HepG2 (cell line): ENCODE data around the gene P4HB. TPM values are rescaled to one million over a fixed set of nuclear protein-coding genes. Genes with fewer than 3 reads are reported as not detected.
A peak's percentile ranks its signal among the peaks of the same experiment; 100 is the strongest.

Source experiments
- CCAR2 ChIP-seq: fragments of 200-400 bp; formaldehyde crosslinking; optimal IDR thresholded peaks from 2 replicates; pipeline ENCODE3; 2018; ENCODE audit warnings: low read depth, mild to moderate bottlenecking, low read length, moderate library complexity
- DR1 ChIP-seq: sonication (generic); formaldehyde crosslinking; IDR thresholded peaks from 2 replicates; pipeline ENCODE4 v1.8.0; 2021; ENCODE audit warnings: mild to moderate bottlenecking, missing genetic modification reagents, inconsistent platforms
- ERF ChIP-seq: IDR thresholded peaks from 2 replicates; pipeline ENCODE4 v1.6.1; 2018; ENCODE audit warnings: missing biosample characterization, missing genetic modification reagents
- GPBP1L1 ChIP-seq: sonication (generic); formaldehyde crosslinking; IDR thresholded peaks from 2 replicates; pipeline ENCODE4 v1.5.0; 2020; ENCODE audit warnings: mild to moderate bottlenecking, missing genetic modification reagents
- JARID2 ChIP-seq: sonication (generic); formaldehyde crosslinking; IDR thresholded peaks from 2 replicates; pipeline ENCODE4 v1.8.1; 2023; ENCODE audit warnings: missing genetic modification reagents, inconsistent platforms; ENCODE audit not compliant: insufficient replicate concordance
- KDM2A ChIP-seq: sonication (generic); formaldehyde crosslinking; IDR thresholded peaks from 2 replicates; pipeline ENCODE4 v1.4.0; 2020; ENCODE audit warnings: low read depth, missing genetic modification reagents, borderline replicate concordance
- LCORL ChIP-seq, 2 experiments: fragments of 450-650 bp in 1 of 2; sonication (generic) in 1 of 2; formaldehyde crosslinking in 1 of 2; IDR thresholded peaks; 2 replicates each; pipeline versions ENCODE4 v1.5.0 to v1.6.1; 2017 to 2020; ENCODE audit warnings: antibody characterized with exemption in 1 of 2, missing genetic modification reagents in 1 of 2
- MXD4 ChIP-seq: IDR thresholded peaks from 2 replicates; pipeline ENCODE4 v1.6.1; 2016; ENCODE audit warnings: mild to moderate bottlenecking, missing biosample characterization, missing genetic modification reagents
- RAD21 ChIP-seq: fragments of 450-650 bp; formaldehyde crosslinking; IDR thresholded peaks from 2 replicates; pipeline ENCODE4 v1.5.0; 2020; ENCODE audit warnings: mild to moderate bottlenecking
- RAD51 ChIP-seq: fragments of 450-650 bp; IDR thresholded peaks from 2 replicates; pipeline ENCODE4 v1.6.1; 2016; ENCODE audit warnings: borderline replicate concordance
- RBFOX2 ChIP-seq: fragments of 200-400 bp; formaldehyde crosslinking; IDR thresholded peaks from 2 replicates; pipeline ENCODE4 v1.6.1; 2017; ENCODE audit warnings: low read depth, mild to moderate bottlenecking, low read length
- SPEN ChIP-seq: sonication (generic); formaldehyde crosslinking; IDR thresholded peaks from 2 replicates; pipeline ENCODE4 v1.5.1; 2020; ENCODE audit warnings: low read depth, mild to moderate bottlenecking, missing genetic modification reagents
- TEF ChIP-seq: sonication (generic); formaldehyde crosslinking; IDR thresholded peaks from 2 replicates; pipeline ENCODE4 v1.5.0; 2020; ENCODE audit warnings: missing genetic modification reagents
- ZBTB38 ChIP-seq: sonication (generic); formaldehyde crosslinking; IDR thresholded peaks from 2 replicates; pipeline ENCODE4 v1.5.1; 2020; ENCODE audit warnings: mild to moderate bottlenecking, missing genetic modification reagents
- ZFP36L1 ChIP-seq: sonication (generic); formaldehyde crosslinking; IDR thresholded peaks from 2 replicates; pipeline ENCODE4 v1.8.0; 2022; ENCODE audit warnings: mild to moderate bottlenecking, missing genetic modification reagents, moderate library complexity
- ZFP36L2 ChIP-seq: sonication (generic); formaldehyde crosslinking; IDR thresholded peaks from 2 replicates; pipeline ENCODE4 v1.4.0; 2020; ENCODE audit warnings: missing genetic modification reagents
- ZNF138 ChIP-seq: sonication (generic); formaldehyde crosslinking; IDR thresholded peaks from 2 replicates; pipeline ENCODE4 v1.5.0; 2020; ENCODE audit warnings: mild to moderate bottlenecking, low read depth, missing genetic modification reagents
- ZNF263 ChIP-seq: sonication (generic); formaldehyde crosslinking; IDR thresholded peaks from 2 replicates; pipeline ENCODE4 v1.4.0; 2020; ENCODE audit warnings: missing genetic modification reagents
- ZNF687 ChIP-seq: sonication (generic); formaldehyde crosslinking; IDR thresholded peaks from 2 replicates; pipeline ENCODE4 v1.5.1; 2020; ENCODE audit warnings: mild to moderate bottlenecking, missing genetic modification reagents, moderate library complexity
- ZNF703 ChIP-seq: sonication (generic); formaldehyde crosslinking; IDR thresholded peaks from 2 replicates; pipeline ENCODE4 v1.5.1; 2020; ENCODE audit warnings: missing genetic modification reagents, mild to moderate bottlenecking, moderate library complexity, borderline replicate concordance
- ZSCAN31 ChIP-seq: sonication (generic); formaldehyde crosslinking; IDR thresholded peaks from 2 replicates; pipeline ENCODE4 v1.5.0; 2020; ENCODE audit warnings: low read depth, mild to moderate bottlenecking, missing genetic modification reagents
- polyA plus RNA-seq, 8 experiments: library from polyadenylated mRNA; depleted of rRNA in 3 of 8; stranded (reverse) in 7 of 8; unstranded in 1 of 8; fragments of >200 nt; fragmentation: Illumina TruSeq in 4 of 8; extraction: Trizol in 4 of 8; gene quantifications; 2 replicates each; pipeline versions ENCODE4 v1.2.1 to v1.2.3, GENCODE V29; 2011 to 2016; ENCODE audit warnings: low read depth in 4 of 8, missing spikeins in 1 of 8, mixed read lengths in 1 of 8; ENCODE audit not compliant: insufficient read depth in 1 of 8
- total RNA-seq, 5 experiments: library from RNA; depleted of rRNA; stranded (reverse); fragments of >200 nt; fragmentation: Illumina TruSeq; extraction: Trizol; gene quantifications; 2 replicates each; pipeline ENCODE4 v1.2.3, GENCODE V29; 2016; ENCODE audit warnings: low read depth in 1 of 5
- TF ChIP-seq, protein P1 (sequence below): conservative IDR thresholded peaks from 2 replicates; pipeline ENCODE4 v1.6.1; 2018; ENCODE audit warnings: missing genetic modification reagents

Gene P4HB
- total and polyA plus RNA-seq, 2 of the 13 experiments (the other 11 are each of a cell fraction or from before 2014, with no cell fraction given): 185 to 782 TPM

- no peak for TF ChIP-seq CCAR2
- no peak for TF ChIP-seq ZNF703 (CRISPR knock-in tag)
- TF ChIP-seq ZNF138 (CRISPR knock-in tag): no peak
- TF ChIP-seq ERF (CRISPR knock-in tag): no peak
- TF ChIP-seq, protein P1, sequence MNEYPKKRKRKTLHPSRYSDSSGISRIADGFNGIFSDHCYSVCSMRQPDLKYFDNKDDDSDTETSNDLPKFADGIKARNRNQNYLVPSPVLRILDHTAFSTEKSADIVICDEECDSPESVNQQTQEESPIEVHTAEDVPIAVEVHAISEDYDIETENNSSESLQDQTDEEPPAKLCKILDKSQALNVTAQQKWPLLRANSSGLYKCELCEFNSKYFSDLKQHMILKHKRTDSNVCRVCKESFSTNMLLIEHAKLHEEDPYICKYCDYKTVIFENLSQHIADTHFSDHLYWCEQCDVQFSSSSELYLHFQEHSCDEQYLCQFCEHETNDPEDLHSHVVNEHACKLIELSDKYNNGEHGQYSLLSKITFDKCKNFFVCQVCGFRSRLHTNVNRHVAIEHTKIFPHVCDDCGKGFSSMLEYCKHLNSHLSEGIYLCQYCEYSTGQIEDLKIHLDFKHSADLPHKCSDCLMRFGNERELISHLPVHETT (CRISPR knock-in tag): no peak
- TF ChIP-seq SPEN (CRISPR knock-in tag): 0 out of 2 replicates have a peak, but pooled peaks have one; percentile 14
- peak; percentile 88 for TF ChIP-seq ZBTB38 (CRISPR knock-in tag)
- peak; percentile 60 for TF ChIP-seq RBFOX2
- TF ChIP-seq ZNF687 (CRISPR knock-in tag): peak; percentile 79
- TF ChIP-seq ZNF263: peak; percentile 26; the same call in 1 of the 2 replicates
- no peak for TF ChIP-seq GPBP1L1 (CRISPR knock-in tag)
- TF ChIP-seq KDM2A (CRISPR knock-in tag): peak; percentile 21; the same call in 1 of the 2 replicates
- no peak for TF ChIP-seq ZFP36L2 (CRISPR knock-in tag)
- no peak for TF ChIP-seq TEF (CRISPR knock-in tag)
- no peak for TF ChIP-seq LCORL (IDR thresholded peaks at IDR 0.05)
- 0 out of 2 replicates have a peak, but pooled peaks have one; percentile 50 for TF ChIP-seq LCORL (CRISPR knock-in tag; IDR thresholded peaks at IDR 0.05)
- no peak for TF ChIP-seq MXD4 (CRISPR knock-in tag)
- TF ChIP-seq DR1 (CRISPR knock-in tag): no peak
- TF ChIP-seq JARID2 (CRISPR knock-in tag): no peak
- no peak for TF ChIP-seq RAD51
- TF ChIP-seq ZFP36L1 (CRISPR knock-in tag): no peak
- peak; percentile 55; the same call in 1 of the 2 replicates for TF ChIP-seq ZSCAN31 (CRISPR knock-in tag)
- 0 out of 2 replicates have a peak, but pooled peaks have one; percentile 10 for TF ChIP-seq RAD21
These were observed 19.2 kb downstream of the P4HB start (continued) for GRCh38 chr17:81840826-81841778.
